Naive thymus-derived CD4-positive, alpha-beta T cell (primary cell): ENCODE data around the gene ZMIZ2. TPM values are rescaled to one million over a fixed set of nuclear protein-coding genes. Genes with fewer than 3 reads are reported as not detected.

Experiments used
- ATAC-seq: fragments of 150-1000 bp; cut with Tn5 transposase; 2 replicates; pipeline ENCODE4 v1.10.0; 2021; ENCODE audit warnings: mild to moderate bottlenecking, moderate library complexity
- CTCF ChIA-PET: fragments of 350-600 bp; sonication (Branson Sonifier 250); formaldehyde crosslinking; loops from one replicate; lab custom pipeline; 2021; ENCODE audit warnings: antibody characterized with exemption; lab: Charles Lee
- POLR2A ChIA-PET: fragments of 350-600 bp; sonication (Branson Sonifier 250); formaldehyde crosslinking; loops from one replicate; lab custom pipeline; 2021; ENCODE audit warnings: antibody characterized with exemption, inconsistent platforms; lab: Charles Lee
- DNase-seq, 9 donors: peaks; one replicate each; pipeline versions ENCODE4 v3.0.0 to v3.0.0-alpha.2; 2020 to 2022; ENCODE audit warnings: mixed read lengths in 1 of 9
- H3K27ac ChIP-seq: one replicate; pipeline ENCODE4 v1.7.0; 2013; ENCODE audit warnings: mild to moderate bottlenecking, low read depth, low read length, moderate library complexity
- H3K27me3 ChIP-seq, 2 donors: one replicate each; pipeline ENCODE4 v1.7.0; 2013; ENCODE audit warnings: low read length in 2 of 2, mild to moderate bottlenecking in 2 of 2, moderate library complexity in 2 of 2; ENCODE audit not compliant: control insufficient read depth in 2 of 2, insufficient read depth in 2 of 2
- H3K36me3 ChIP-seq, 3 experiments: 1 replicate in 2 of 3; 2 replicates in 1 of 3; pipeline ENCODE4 v1.7.0; 2013; ENCODE audit warnings: low read length in 3 of 3, mild to moderate bottlenecking in 3 of 3, moderate library complexity in 1 of 3; ENCODE audit not compliant: insufficient read depth in 3 of 3, control insufficient read depth in 2 of 3
- H3K4me1 ChIP-seq, 2 donors: one replicate each; pipeline ENCODE4 v1.7.0; 2013; ENCODE audit warnings: low read length in 2 of 2, mild to moderate bottlenecking in 2 of 2, moderate library complexity in 1 of 2; ENCODE audit not compliant: control insufficient read depth in 2 of 2, insufficient read depth in 2 of 2
- H3K4me3 ChIP-seq: 2 replicates; pipeline ENCODE4 v1.7.0; 2013; ENCODE audit warnings: mild to moderate bottlenecking, low read length
- H3K9me3 ChIP-seq, 3 experiments: 1 replicate in 2 of 3; 2 replicates in 1 of 3; pipeline ENCODE4 v1.7.0; 2013; ENCODE audit warnings: low read length in 3 of 3; ENCODE audit not compliant: control insufficient read depth in 2 of 3
- H3K27ac Mint-ChIP-seq, 9 donors: one replicate each; pipeline ENCODE4 v1.8.0; 2020 to 2022; ENCODE audit warnings: mixed read lengths in 9 of 9, mild to moderate bottlenecking in 8 of 9, moderate library complexity in 5 of 9, inconsistent platforms in 2 of 9
- H3K27me3 Mint-ChIP-seq, 5 donors: one replicate each; pipeline ENCODE4 v1.8.0; 2021 to 2022; ENCODE audit warnings: mixed read lengths in 5 of 5, mild to moderate bottlenecking in 1 of 5
- H3K36me3 Mint-ChIP-seq, 5 donors: one replicate each; pipeline ENCODE4 v1.8.0; 2020 to 2022; ENCODE audit warnings: mixed read lengths in 5 of 5, mild to moderate bottlenecking in 3 of 5, inconsistent platforms in 1 of 5
- H3K4me1 Mint-ChIP-seq, 7 donors: one replicate each; pipeline ENCODE4 v1.8.0; 2020 to 2022; ENCODE audit warnings: mixed read lengths in 7 of 7, mild to moderate bottlenecking in 3 of 7, inconsistent platforms in 1 of 7
- H3K4me3 Mint-ChIP-seq, 10 donors: one replicate each; pipeline ENCODE4 v1.8.0; 2020 to 2022; ENCODE audit warnings: mild to moderate bottlenecking in 10 of 10, mixed read lengths in 10 of 10, moderate library complexity in 6 of 10, inconsistent platforms in 2 of 10
- H3K9me3 Mint-ChIP-seq, 11 donors: one replicate each; pipeline ENCODE4 v1.8.0; 2020 to 2022; ENCODE audit warnings: mixed read lengths in 11 of 11, mild to moderate bottlenecking in 4 of 11, inconsistent platforms in 1 of 11, moderate library complexity in 1 of 11
- intact Hi-C, 2 donors: fragments of 100-400 bp; cut with micrococcal nuclease; formaldehyde crosslinking; loops; one replicate each; pipeline ENCODE4 v1.15.1; 2023
- polyA plus RNA-seq, 2 donors: library from polyadenylated mRNA; unstranded; fragments of 300-500 nt; fragmentation: Illumina TruSeq; gene quantifications; one replicate each; pipeline ENCODE4 v1.2.3, GENCODE V29; 2021
- total RNA-seq, 6 experiments: library from RNA in 5 of 6; stranded (reverse) in 5 of 6; gene quantifications; 1 replicate in 5 of 6; 2 replicates in 1 of 6; pipeline ENCODE4 v1.2.3 and lab custom pipeline; 2021 to 2026

The ZMIZ2 gene
- total and polyA plus RNA-seq, 7 experiments from 2014 or later = 4.4 to 187 (median 143) TPM

GRCh38 chr7:44750921-44751571 is 2.4 kb downstream of the ZMIZ2 start:
- Histone ChIP-seq H3K4me1 (peaks cover 31 to 42% of the 10 kb centered on the region in 2 donors), H3K9me3 (no peaks in the 10 kb centered on the region), H3K27me3 (no peaks in the 10 kb centered on the region), H3K36me3 (peaks cover 0 to 3% (median 0%) of the 10 kb centered on the region in 3 experiments), H3K4me3 (peak overlapping the region; percentile 64), H3K27ac (peak overlapping the region; percentile 98)
- peaks cover 32 to 68% (median 53%) of the 10 kb centered on the region in 7 donors for H3K4me1 Mint-ChIP-seq
- no peaks in the 10 kb centered on the region for H3K27me3 Mint-ChIP-seq
- peak overlapping the region; percentile 77 to 92 (median 86) for H3K4me3 Mint-ChIP-seq
- H3K36me3 Mint-ChIP-seq = peaks cover 0 to 14% (median 0%) of the 10 kb centered on the region in 5 donors
- H3K27ac Mint-ChIP-seq = peak overlapping the region in 8 of 9 donors; percentile 19 to 91 (median 82)
- CTCF ChIA-PET = interaction anchor here (0.6 to 1.3 kb wide), 2 partner anchors 47 to 127 kb away, joined by 3 read pairs; no protein-coding TSS in a partner anchor
- DNase-seq = peak in 5 of 9 donors; percentile 16 to 74 (median 36)
- POLR2A ChIA-PET = interaction anchor here (1.1 to 2.7 kb wide), 6 partner anchors 51 to 670 kb away, joined by 3 to 22 read pairs (median 8); partner anchors contain the start of genes OGDH, PURB and TMED4
- peak; percentile 50 for ATAC-seq
- intact Hi-C loops = loop anchor here (1.0 to 5.0 kb wide), 10 partner anchors 18 to 250 kb away; partner anchors contain the start of genes CCM2 (in 1 of the 2), OGDH (in 1 of the 2), PPIA (in 1 of the 2) and PURB (in 1 of the 2)
- H3K9me3 Mint-ChIP-seq = peaks cover 0 to 1% (median 0%) of the 10 kb centered on the region in 11 donors

- peaks cover 0 to 14% (median 0%) of the 10 kb centered on the region in 5 donors for H3K36me3 Mint-ChIP-seq
- ChIA-PET POLR2A (interaction anchor here (0.6 kb wide), 1 partner anchor 18 kb away, joined by 3 read pairs; no protein-coding TSS in a partner anchor), CTCF (no interaction called here)
- Histone ChIP-seq H3K27ac (no peak overlapping the region), H3K4me1 (peaks cover 31 to 43% of the 10 kb centered on the region in 2 donors), H3K27me3 (no peaks in the 10 kb centered on the region), H3K4me3 (no peak overlapping the region), H3K9me3 (no peaks in the 10 kb centered on the region), H3K36me3 (peaks cover under 1 to 20% (median under 1%) of the 10 kb centered on the region in 3 experiments)
- no peak overlapping the region for H3K4me3 Mint-ChIP-seq
- no peak for ATAC-seq
- intact Hi-C loops = loop anchor here in 1 of 2 donors (5.0 kb wide), 1 partner anchor 169 kb away; no protein-coding TSS in a partner anchor
- peak overlapping the region in 3 of 9 donors; percentile 29 to 77 (median 52) for H3K27ac Mint-ChIP-seq
- no peaks in the 10 kb centered on the region for H3K9me3 Mint-ChIP-seq
- H3K27me3 Mint-ChIP-seq = no peaks in the 10 kb centered on the region
- DNase-seq = no peak
- peaks cover 28 to 59% (median 49%) of the 10 kb centered on the region in 7 donors for H3K4me1 Mint-ChIP-seq
Observed at GRCh38 chr7:44752822-44753221, 4.2 kb downstream of the ZMIZ2 start.

- intact Hi-C loops = loop anchor here in 1 of 2 donors (5.0 kb wide), 1 partner anchor 167 kb away; no protein-coding TSS in a partner anchor
- POLR2A ChIA-PET = interaction anchor here (1.4 kb wide), 1 partner anchor 43 kb away, joined by 3 read pairs; no protein-coding TSS in a partner anchor
- no peak overlapping the region for H3K4me3 Mint-ChIP-seq
Observed at GRCh38 chr7:44754802-44755697, 6.4 kb downstream of the ZMIZ2 start.

GRCh38 chr7:44755698-44756627 is 7.3 kb downstream of the ZMIZ2 start:
- Mint-ChIP-seq H3K27me3 (no peaks in the 10 kb centered on the region), H3K9me3 (no peaks in the 10 kb centered on the region), H3K27ac (peak overlapping the region in 1 of 9 donors; percentile 32), H3K4me1 (peaks cover 12 to 40% (median 32%) of the 10 kb centered on the region in 7 donors), H3K4me3 (no peak overlapping the region), H3K36me3 (peaks cover 0 to 9% (median 0%) of the 10 kb centered on the region in 5 donors)
- Histone ChIP-seq H3K36me3 (peaks cover 5 to 45% (median 12%) of the 10 kb centered on the region in 3 experiments), H3K4me1 (peaks cover 14 to 26% of the 10 kb centered on the region in 2 donors), H3K27me3 (no peaks in the 10 kb centered on the region), H3K27ac (peak overlapping the region; percentile 34), H3K9me3 (no peaks in the 10 kb centered on the region), H3K4me3 (no peak overlapping the region)
- DNase-seq (no peak), ATAC-seq (no peak)
- intact Hi-C loops = no loop called here
- ChIA-PET POLR2A (interaction anchor here (1.4 kb wide), 1 partner anchor 42 kb away, joined by 3 read pairs; no protein-coding TSS in a partner anchor), CTCF (interaction anchor here (0.5 kb wide), 1 partner anchor 20 kb away, joined by 3 read pairs; no protein-coding TSS in a partner anchor)

More at GRCh38 chr7:44754802-44755697, 6.4 kb downstream of the ZMIZ2 start:
- no peak overlapping the region for H3K4me3 ChIP-seq
- H3K27me3 ChIP-seq = no peaks in the 10 kb centered on the region
- Mint-ChIP-seq H3K27ac (peak overlapping the region in 5 of 9 donors; percentile 15 to 55 (median 43)), H3K36me3 (peaks cover 0 to 10% (median 0%) of the 10 kb centered on the region in 5 donors), H3K4me1 (peaks cover 20 to 49% (median 41%) of the 10 kb centered on the region in 7 donors), H3K9me3 (no peaks in the 10 kb centered on the region), H3K27me3 (no peaks in the 10 kb centered on the region)
- CTCF ChIA-PET = no interaction called here
- H3K27ac ChIP-seq = peak overlapping the region; percentile 40
- H3K4me1 ChIP-seq = peaks cover 24 to 35% of the 10 kb centered on the region in 2 donors
- DNase-seq (no peak), ATAC-seq (no peak)
- H3K9me3 ChIP-seq = no peaks in the 10 kb centered on the region
- H3K36me3 ChIP-seq = peaks cover 5 to 36% (median 12%) of the 10 kb centered on the region in 3 experiments

GRCh38 chr7:44756904-44757303 is 8.3 kb downstream of the ZMIZ2 start:
- H3K4me1 Mint-ChIP-seq = peaks cover 7 to 31% (median 24%) of the 10 kb centered on the region in 7 donors
- no peaks in the 10 kb centered on the region for H3K27me3 Mint-ChIP-seq
- no peaks in the 10 kb centered on the region for H3K27me3 ChIP-seq
- no peak for DNase-seq
- H3K36me3 Mint-ChIP-seq = peaks cover 0 to 11% (median 0%) of the 10 kb centered on the region in 5 donors
- H3K4me3 Mint-ChIP-seq = no peak overlapping the region
- peaks cover 5 to 54% (median 15%) of the 10 kb centered on the region in 3 experiments for H3K36me3 ChIP-seq
- no peak for ATAC-seq
- H3K27ac ChIP-seq = peak overlapping the region; percentile 7
- H3K4me1 ChIP-seq = peaks cover 10 to 20% of the 10 kb centered on the region in 2 donors
- H3K9me3 Mint-ChIP-seq = no peaks in the 10 kb centered on the region
- no peak overlapping the region for H3K27ac Mint-ChIP-seq
- no peaks in the 10 kb centered on the region for H3K9me3 ChIP-seq
- ChIA-PET POLR2A (no interaction called here), CTCF (interaction anchor here (0.5 kb wide), 1 partner anchor 21 kb away, joined by 3 read pairs; no protein-coding TSS in a partner anchor)
- H3K4me3 ChIP-seq = no peak overlapping the region
- intact Hi-C loops = no loop called here
